Activated T-helper 1 cell treated with Interleukin-2 at 50 U/mL for 16 hours (primary cell): ENCODE data around the gene VAMP3.

Source experiments
- DNase-seq: peaks from one replicate; pipeline ENCODE4 v3.0.0-alpha.2; 2020; ENCODE audit warnings: low read depth

The VAMP3 gene, protein sequence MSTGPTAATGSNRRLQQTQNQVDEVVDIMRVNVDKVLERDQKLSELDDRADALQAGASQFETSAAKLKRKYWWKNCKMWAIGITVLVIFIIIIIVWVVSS

DNA sequence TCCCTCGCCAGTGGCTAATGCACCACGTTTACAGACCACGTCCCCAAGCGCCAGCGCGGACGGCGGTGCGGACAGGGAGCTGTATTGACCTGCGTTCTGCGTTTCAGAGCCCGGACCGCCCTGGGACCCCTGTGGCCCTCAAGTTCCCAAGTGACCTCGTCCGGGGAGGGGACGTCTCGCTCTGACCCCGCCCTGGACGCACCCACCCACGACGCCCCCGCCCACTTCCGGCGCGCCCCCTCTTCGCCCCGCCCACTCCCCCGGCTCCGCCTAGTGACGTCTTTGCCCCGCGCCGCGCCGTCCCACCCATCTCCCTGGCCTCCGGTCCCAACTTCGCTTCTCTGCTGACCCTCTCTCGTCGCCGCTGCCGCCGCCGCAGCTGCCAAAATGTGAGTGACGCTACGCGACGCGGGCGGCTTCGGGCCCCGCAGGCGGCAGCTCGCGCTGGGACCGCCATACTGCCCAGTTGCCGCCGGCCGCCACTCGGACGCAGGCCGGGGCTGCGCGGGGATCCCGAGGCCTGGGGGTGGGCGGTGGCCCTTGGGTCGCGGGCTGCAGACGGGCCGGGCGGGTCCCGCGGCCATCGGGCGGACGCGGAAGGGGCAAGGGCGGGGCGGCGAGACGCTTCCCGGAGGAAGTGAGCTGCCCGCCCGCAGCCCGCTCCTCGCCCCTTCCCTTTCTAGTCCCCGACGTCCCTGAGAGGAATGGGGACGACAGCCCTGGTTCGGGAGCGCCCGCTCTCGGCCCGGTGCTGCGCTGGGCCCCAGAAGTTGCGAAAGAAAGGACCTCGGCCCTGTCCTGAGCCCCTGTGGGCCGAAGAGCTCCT lies at the start of gene VAMP3:
Gene VAMP3 (plus strand): TSS at position 300 of the 826 bp plus-strand sequence. CDS start 88 bp downstream, at position 388.
- peak; percentile 80 for DNase-seq

DNA sequence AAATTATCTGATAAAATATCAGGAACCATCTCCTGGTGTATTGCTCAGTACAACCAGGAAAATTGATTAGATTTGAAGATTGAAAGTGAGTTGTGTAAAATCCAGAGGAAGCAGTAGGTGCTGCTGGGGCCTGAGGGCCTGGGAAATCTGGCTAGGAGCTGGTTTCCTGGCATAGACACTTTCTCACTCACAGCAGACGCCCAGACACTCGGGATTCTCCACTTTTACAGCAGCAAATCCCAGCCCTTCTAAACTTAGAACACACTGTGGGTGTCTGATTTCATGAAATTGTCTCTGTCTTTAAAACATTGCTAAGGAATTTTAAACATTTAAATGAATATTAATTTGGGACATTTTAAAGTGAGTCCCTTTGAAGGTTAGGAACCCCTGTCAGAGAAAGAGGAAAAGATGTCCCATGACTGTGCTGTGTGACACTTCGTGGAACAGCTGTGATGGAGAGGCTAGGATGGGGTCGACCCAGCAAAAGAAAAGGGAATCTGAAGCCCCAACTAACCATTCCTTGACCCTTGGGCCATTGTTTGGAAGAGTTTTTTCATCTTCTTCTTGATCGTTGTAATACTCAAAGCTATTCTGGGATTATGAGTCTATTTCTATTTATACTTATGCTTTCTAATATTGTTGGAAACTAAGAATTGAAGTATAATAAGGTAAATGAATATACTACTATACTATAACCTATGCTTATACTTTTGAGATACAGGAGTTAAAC lies 49.0 kb upstream of the VAMP3 start:
- DNase-seq, result no peak

DNA sequence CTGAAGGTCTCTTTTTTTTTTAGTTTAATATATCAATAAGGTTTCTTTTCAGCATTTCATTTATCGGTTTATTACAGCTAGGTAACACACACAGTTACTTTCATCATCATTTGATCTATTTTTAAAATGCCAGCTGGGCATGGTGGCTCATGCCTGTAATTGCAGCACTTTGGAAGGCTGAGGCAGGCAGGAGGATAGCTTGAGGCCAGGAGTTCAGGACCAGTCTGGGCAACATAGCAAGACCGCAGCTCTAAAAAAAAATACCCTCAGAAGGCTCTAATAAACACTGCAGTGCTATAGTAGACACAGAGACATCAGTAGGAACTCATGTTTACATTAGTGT lies 48.5 kb upstream of the VAMP3 start:
- DNase-seq, result no peak

DNA sequence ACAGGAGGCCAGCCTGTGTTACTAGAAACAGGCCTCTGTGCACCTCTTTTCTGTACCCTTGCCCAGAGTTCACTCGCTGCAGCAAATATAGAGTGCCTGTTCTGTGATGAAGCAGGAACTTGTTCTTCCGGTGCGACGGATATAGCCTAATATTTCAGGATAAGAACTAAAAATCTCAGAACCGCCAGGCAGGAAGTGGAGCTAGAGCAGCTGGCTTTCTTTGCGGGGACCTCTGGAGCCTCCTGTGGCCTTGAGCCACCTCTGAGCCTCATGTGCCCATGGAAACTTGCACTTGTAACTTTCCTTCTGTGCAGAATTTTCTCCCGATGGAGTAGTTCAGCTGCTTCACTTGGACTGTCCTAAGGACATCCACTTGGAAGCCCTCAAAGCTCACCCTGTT lies 44.5 kb upstream of the VAMP3 start:
- DNase-seq, result no peak

DNA sequence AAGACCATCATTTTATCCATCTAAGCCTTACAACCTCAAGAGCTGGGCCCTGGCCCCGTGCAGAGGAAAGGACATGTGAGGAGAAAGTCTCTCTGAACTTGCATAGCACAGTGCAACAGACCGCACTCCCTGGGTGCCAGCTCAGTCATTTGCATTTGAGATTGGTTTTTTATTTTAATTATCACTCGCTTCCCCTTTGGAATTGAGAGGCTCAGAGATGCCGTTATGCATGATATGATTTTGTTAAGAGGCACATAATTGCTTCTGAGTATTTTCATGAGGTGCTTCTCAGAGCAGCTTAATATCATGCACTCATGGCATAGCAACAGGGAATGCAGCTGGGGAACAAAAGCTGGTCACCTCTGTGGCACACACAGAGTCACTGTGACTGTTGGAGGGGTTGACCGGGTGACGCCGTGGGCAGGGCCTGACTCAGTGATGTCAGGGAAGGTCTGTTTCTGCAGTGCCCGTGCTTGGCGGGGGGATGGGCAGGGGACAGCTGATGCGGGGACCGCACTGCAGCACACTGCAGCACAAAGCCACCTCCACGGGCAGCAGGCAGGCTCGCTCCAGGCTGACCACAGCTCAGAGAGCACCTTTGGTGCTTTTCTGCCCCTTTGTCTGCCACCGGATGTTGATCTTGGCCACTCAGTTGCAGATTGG lies 43.2 kb upstream of the VAMP3 start:
- DNase-seq, result no peak

DNA sequence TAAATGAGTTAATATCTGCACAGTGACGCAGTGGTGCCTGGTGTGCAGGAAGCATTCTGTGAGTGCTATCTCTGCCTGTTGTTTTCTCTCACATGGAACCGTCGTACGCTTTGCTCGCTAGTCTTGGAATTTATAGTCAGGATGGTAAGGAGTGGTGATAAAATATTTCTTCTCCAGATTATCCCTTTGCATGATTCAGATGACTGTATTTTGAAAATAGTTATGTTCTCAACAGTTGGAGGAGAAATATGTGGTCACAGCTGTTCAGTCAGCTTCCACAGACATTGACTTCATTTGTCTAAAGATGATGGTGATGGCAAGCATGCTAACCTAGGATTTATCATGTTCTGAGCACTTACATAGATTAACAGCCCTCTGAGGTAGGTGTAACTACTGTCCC lies 41.3 kb upstream of the VAMP3 start:
- DNase-seq, result no peak

DNA sequence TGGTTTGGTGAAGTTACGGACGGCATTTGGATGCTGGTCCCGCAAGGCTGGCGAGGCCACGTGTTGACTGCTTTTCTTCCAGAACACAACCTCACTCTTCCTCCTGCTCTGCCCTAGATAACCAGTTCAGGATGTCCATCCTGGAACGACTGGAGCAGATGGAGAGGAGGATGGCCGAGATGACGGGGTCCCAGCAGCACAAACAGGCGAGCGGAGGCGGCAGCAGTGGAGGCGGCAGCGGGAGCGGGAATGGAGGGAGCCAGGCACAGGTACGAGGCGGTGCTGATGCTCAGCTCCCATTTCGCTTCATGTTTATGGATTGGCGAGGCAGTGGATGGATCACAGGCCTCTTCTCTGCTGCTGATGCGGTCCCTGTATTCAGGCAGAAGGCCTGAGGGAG lies 38.8 kb upstream of the VAMP3 start:
- DNase-seq, result no peak

DNA sequence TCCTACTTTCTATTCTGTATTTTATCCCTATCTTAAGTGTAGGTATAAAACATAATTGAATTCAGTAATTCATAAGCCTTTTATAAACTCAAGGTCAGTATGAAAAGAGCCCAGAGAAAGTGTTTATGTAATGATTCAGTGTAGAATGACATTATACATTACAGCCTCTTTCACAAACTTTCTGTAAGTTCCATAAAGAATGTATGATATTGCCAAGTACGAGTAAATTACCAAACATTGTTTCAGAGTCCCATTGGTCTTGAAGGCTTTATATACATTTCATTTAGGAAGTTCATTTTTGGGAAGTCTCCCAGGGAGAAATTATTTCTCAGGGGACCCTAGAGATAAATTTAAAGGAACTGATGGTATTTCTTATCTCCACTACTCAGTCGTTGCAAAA lies 37.8 kb upstream of the VAMP3 start:
- no peak for DNase-seq

DNA sequence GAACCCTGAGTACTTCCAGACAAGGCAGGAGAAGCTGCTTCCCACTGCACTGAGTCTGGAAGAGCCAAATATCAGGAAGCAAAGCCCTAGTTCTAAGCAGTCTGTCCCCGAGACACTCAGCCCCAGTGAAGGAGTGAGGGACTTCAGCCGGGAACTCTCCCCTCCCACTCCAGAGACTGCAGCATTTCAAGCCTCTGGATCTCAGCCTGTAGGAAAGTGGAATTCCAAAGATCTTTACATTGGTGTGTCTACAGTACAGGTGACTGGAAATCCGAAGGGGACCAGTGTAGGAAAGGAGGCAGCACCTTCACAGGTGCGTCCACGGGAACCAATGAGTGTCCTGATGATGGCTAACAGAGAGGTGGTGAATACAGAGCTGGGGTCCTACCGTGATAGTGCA lies 33.1 kb upstream of the VAMP3 start:
- DNase-seq, result no peak

DNA sequence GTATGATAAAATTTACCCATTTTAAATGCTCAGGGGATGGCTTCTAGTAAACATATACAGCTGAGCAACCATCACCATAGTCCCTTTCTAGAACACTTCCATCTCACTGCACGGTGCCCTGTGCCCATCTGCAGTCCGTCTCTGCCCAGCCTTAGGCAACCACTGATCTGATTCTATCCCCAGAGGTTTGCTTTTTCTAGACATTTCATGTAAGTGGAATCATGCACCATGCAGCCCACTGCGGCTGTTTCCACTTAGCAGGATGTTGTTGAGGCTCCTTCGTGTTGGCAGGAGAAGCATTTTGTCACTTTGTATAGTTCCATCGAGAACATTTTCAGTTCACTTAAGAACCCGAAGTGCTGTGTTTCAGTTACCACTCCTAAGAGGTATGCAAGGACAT lies 27.8 kb upstream of the VAMP3 start:
- DNase-seq, result no peak

DNA sequence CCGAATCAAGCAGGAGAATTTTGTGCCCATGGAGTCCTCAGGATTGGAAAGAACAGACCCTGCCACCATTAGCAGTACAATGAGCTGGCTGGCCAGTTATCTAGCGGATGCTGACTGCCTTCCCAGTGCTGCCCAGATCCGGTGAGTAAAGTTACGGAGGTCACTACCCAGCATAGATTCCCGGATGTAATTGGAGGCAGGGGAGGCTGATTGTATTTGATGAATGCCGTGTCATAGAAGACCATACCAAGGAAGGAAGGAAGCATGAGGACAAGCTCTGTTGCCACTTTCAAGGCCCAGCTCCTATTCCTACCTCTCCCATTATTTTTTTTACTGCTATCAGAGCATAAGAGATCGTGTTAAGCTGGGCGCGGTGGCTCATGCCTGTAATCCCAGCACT lies 26.2 kb upstream of the VAMP3 start:
- no peak for DNase-seq

DNA sequence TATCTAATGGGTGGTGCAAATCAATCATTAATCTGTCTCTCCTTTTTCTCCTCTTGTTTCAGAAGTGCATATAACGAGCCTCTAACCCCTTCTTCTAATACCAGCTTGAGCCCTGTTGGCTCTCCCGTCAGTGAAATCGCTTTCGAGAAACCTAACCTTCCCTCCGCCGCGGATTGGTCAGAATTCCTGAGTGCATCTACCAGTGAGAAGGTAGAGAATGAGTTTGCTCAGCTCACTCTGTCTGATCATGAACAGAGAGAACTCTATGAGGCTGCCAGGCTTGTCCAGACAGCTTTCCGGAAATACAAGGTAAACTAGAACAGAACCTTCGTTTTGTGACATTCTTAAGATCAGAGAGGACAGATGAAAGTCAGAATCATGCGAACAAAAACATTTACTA lies 25.3 kb upstream of the VAMP3 start:
- DNase-seq, result no peak

DNA sequence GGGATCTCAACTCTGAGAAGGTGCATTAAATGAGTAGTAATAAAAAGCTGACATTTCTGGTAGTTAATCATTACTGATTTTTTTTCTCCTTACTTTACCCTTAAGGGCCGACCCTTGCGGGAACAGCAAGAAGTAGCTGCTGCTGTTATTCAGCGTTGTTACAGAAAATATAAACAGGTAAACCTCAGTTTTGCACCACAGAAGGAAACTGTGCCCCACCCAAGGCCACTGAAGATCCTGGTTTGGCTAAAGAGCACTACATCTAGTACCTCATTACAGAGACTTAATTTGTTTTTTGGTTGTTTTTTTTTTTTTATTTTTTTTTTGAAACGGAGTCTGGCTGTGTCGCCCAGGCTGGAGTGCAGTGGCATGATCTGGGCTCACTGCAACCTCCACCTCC lies 23.5 kb upstream of the VAMP3 start:
- no peak for DNase-seq

DNA sequence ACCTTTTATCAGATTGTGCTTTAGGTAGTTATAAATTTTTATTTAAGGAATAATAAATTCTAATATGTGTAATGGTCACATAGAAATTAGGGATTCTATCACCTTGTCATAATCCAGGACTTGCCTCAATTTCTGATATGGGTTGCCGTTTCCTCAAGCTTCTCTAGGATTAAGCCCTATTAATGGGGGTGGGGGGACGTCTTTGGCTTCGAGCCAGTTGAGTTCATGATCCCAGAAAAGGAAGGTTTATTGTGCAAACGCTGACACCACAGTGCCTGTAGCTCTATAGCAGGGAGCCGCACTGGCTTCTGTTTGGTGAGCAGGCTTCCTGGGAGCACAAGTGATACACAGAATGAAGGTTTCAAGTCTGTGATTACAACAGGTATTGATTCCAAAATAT lies 22.0 kb upstream of the VAMP3 start:
- no peak for DNase-seq

DNA sequence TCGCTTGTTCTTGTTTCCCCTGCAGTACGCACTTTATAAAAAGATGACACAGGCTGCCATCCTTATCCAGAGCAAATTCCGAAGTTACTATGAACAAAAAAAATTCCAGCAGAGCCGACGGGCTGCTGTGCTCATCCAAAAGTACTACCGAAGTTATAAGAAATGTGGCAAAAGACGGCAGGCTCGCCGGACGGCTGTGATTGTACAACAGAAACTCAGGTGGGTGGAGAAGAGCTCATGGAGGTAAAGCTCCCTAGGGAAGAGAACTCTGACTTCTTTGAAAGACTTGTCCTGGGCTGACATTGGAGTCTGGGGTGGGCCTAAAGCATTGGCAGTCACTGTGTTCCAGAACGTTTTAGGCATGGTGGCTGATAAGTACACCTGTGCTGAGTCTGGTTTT lies 19.9 kb upstream of the VAMP3 start:
- DNase-seq, result no peak

DNA sequence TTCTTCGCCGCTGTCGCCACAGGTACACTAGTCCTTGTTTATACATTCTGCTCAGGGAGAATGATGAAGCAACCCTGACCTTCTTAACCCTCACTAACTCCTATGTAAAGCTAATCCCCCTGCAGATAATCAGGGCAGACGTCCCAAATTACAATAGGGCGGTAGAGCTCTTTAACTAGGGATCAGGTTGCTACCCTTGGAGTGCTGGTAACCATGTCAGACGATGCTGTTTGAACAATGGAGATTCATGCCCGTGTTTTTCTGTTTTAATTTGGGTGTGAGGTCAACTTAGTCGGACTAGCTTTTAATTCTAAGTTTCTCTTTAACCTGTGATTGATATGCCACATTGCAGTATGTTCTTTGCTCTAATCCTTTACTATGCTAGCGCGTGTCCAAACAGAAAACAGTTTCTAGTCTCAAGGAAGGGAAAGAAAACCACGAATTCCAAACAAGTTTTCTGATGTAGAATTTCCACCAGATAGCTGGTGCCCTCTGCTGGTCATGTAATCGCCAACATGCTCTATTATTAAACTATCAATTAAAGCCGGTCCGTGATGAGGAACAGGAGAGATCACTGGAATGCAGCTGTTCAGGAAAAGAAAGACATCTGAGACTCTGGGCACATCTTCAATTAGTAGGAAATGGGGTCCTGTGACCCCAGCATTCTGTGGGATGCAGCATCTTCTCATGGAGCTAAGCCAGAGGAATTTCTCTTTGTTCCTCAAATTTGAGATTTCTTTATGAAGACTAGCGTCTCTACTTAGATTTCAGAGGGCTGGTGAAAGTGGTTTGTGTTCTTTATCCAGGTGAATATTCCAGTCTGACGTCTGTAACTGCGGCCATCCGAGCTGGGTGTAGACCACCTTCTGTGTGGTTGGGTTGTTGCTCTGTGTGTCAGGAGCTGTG lies 18.3 kb upstream of the VAMP3 start:
- DNase-seq, result no peak

DNA sequence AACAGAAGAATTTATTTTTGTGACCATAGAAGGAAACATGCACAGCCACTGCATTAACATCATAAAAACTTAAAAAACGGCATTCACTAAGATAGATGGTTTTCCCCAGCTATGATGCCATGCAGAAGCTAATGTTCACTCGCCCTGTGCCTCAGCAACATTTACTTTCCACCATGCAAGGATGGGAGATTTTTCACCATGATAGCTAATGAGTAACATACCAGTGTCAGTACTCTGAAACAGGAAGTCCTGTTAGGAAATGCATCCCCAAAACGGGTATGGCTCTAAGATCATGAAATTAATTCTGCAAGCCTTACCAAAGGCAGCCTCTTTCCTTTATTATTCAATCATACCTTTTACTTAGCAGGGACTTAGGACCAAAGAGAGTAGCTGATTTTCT lies 17.5 kb upstream of the VAMP3 start:
- DNase-seq, result no peak

DNA sequence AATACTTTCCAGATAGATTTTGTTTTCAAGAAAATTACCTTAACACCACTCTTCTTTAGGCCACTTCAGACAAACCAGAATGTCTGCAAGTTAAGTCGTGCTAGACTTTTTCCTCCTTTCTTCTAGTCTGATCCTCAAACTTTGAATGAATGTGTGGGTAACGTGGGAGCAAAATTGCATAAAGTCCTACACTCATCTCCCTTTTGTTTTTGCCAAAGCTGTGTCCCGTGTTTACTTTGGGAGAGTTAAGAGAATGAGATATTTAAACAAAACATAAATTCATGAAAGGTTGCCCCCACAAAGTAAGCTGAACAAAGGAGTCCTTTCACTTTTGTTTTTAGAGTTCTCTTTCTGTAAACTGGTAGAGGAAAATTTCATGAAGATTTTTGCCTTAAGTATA lies 16.9 kb upstream of the VAMP3 start:
- DNase-seq, result no peak

DNA sequence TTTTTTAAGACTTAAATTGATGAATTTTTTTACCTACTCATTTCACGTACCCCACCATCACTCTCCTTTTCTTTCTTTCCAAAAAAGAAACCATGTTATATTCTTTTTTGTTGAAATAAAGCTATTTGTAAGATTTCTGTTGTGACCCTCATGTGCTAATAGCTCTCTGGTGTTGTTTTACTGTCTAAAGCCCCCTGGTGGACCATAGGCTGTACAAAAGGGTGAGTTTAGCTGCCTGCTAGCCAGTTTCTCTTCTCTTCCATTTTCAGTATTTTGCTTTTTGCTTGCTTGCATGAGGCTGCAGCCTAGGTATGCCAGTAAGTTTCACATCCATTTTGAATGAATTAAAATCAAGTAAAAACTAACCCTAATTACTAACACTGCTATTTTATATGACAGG lies 15.6 kb upstream of the VAMP3 start:
- DNase-seq, result no peak

DNA sequence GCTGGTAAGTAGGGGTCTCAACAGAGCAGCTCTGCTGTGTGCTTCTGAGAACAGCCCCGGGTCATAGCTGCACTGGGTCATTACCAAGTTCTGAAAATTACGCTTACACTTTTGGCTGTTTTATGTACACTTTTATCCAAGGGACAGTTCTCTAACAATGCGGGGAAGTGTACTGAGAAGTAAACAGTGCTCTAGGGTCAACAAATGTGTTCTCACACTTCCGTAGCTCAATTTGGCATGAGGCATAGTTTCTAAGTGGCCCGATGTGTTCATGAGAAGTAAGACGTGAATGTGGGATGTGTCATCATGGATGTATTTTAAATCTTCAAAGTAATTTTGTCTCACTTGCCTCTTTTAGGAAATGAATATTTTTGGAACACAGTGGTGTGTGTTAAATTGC lies 10.9 kb upstream of the VAMP3 start:
- DNase-seq, result no peak

DNA sequence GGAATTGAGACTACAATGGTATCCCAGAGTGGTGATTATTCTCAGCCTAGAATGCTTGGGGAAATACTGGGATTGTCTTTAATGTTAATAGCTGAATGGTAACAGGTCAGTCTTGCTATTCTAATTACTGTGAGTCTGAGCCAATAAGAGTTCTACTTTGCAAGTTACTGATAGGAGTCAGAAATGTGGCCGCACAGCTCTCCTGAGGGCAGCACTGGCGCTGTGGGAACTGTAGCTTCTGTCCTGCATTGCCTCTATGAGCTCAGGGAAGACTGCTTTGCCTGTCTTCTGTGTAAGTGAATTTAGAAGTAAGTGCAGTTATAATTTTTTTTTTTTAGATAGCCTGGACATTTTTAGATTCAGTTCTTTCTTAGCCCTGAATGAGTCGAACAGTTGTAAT lies 10.0 kb upstream of the VAMP3 start:
- DNase-seq, result no peak

DNA sequence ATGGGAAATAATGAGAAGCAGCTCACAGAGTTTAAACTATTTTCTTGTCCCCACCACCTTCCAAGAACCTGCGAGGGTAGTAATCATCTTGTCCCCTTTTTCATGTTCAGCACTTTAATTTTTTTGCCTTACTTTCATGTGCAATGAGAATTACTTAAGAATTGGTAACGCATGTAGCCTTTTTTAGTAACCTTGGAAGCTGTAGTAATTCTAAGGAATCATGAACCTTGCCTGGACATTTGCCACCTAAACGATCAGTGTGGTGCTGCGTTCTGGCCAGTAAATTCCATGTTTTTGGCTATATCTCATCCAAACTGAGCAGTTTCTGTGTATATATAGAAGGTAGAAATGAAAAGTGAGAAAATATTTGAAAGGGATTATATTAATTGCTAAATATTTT lies 3.9 kb upstream of the VAMP3 start:
- no peak for DNase-seq
